GM23248 (cell line): ENCODE measurements around the gene HLCS.

Experiments
- EZH2 ChIP-seq: fragments of 200-600 bp; sonication (generic); IDR thresholded peaks from 2 replicates; pipeline ENCODE4 v1.6.1; 2018; ENCODE audit warnings: antibody characterized with exemption, mild to moderate bottlenecking; ENCODE audit not compliant: insufficient read depth, poor library complexity, severe bottlenecking
- EZH2phosphoT487 ChIP-seq: fragments of 200-600 bp; sonication (generic); IDR thresholded peaks from 2 replicates; pipeline ENCODE4 v1.6.1; 2018; ENCODE audit warnings: antibody characterized with exemption, moderate library complexity, mild to moderate bottlenecking, low read depth; ENCODE audit not compliant: insufficient read depth

DNA sequence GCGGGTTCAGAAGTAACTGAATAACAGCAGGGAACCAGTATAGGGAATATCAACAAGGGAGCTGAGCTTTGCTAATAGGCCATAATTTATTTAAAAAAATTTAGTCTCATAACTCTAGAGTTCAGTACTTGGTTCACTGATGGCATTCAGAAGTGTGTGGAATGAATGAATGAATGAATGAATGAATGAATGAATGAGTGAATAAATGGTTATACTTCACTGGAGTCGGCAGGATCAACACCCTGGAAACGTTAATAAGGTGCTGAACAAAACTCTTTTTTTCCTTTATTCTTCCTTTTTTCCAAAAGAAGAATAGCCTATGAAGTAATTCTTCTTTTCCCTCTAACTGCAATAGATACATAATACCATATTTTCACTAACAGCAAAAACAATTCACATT lies 138.3 kb downstream of the HLCS start:
- TF ChIP-seq EZH2 (no peak), EZH2phosphoT487 (no peak)
